GM19193 (cell line): ENCODE results near the gene CPD.

ENCODE experiments used
- POLR2A ChIP-seq: IDR thresholded peaks from 4 replicates; pipeline ENCODE4 v1.6.1; 2011; ENCODE audit not compliant: insufficient read depth, insufficient read length; ENCODE audit errors: extremely low read depth

The CPD gene

DNA sequence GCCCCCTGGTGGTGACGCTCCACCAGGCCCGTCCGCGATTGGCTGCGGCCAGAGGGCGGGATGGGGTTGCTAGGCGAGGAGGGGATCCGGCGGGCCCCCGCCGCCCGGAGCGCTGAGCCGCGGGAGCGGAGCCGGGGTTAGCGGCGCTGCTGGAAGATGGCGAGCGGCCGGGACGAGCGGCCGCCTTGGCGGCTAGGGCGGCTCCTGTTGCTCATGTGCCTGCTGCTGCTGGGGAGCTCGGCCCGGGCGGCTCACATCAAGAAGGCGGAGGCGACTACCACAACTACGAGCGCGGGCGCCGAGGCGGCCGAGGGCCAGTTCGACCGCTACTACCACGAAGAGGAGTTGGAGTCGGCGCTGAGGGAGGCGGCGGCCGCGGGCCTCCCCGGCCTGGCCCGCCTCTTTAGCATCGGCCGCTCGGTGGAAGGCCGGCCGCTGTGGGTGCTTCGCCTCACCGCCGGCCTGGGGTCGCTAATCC, at the start of gene CPD:
Gene CPD (plus strand): TSS at position 103 of the 478 bp plus-strand sequence. CDS start 54 bp downstream, at position 157.
- TF ChIP-seq POLR2A: peak; percentile 82

GRCh38 chr17:30332057-30332542, 46.6 kb upstream of the CPD start:
- no peak for TF ChIP-seq POLR2A

- no peak for TF ChIP-seq POLR2A
Observed at GRCh38 chr17:30333503-30334360, 45.0 kb upstream of the CPD start, which contains the start of gene TMIGD1. Gene TMIGD1 (minus strand): TSS chr17:30334057. CDS start chr17:30332133, 1,924 bp downstream.

DNA sequence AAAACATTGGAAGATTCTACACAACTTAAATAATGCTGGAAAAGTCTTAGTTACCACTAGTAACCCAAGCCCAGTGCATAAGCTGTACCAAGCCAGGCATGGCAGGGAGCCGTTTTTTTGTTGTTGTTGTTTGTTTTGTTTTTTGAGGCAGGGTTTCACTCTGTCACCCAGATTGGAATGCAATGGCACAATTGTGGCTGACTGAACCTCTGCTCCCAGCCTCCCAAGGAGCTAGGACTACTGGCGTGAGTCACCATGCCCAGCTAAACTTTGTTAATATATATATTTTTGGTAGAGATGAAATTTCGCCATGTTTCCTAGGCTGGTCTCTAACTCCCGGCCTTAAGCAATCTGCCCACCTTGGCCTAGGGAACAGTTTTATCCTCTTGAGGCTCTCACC, 44.3 kb upstream of the CPD start:
- TF ChIP-seq POLR2A: no peak

DNA sequence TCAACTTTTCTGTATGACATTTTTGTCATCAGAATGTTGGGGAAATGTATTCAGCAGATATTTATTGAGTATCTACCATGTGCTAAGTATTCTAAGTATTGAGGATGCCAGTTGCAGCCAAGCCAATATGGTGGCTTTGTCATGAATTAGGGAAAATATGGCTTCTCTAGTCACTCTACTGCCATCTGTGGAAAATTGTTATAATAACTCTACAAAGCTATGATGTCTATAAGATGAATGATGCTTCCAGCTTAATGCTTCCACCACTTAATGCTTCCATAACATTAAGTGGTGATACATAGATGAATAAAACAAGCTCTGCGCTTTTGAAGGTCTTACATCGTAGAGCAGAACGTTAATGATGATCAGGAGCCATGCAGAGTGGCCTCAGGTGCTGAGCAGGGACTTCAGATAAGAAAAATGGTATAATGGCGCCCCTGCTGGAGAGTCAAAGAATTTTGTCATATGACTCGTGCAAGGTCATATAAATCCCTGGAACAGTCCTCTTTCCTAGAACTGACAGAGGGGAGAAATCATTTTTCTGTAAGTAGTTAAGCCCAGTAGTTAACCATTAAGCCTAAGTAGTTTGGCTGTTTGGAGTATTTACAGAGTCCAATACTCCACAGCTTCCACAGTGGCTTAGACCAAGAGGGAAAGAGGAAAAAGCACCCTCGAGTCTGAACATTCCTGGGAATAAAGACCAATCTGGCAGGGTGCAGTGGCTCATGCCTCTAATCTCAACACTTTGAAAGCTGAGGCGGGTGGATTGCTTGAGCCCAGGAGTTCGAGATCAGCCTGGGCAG, 42.2 kb upstream of the CPD start:
- no peak for TF ChIP-seq POLR2A

DNA sequence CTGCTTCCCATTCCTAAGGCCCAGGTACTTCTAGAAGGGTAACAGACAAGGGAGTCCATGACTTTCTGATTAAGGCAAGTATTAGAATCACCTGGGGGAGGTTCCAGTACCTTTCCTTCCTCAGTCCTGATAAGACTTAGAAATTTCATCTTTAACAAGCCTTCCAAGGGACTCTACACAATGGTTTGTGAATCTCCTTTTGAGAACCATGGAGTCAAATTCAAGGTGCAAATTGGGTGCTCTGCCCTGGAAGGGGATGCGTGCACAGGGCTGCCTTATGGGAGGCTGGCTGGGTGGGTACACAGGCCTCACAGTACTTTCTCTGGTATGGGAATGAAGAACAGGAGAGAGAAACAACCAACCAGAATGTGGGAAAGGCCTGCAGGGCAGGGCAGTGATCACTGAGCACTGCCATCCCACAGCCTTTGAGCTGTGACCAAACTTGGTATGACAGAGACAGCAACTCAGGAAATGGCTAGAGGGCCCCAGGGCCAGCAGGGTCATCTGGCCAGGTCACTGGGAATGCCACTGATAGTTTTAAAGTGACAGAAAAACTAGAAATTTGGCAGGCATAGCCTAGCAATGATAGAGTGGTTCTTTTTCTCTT, 41.2 kb upstream of the CPD start:
- no peak for TF ChIP-seq POLR2A

DNA sequence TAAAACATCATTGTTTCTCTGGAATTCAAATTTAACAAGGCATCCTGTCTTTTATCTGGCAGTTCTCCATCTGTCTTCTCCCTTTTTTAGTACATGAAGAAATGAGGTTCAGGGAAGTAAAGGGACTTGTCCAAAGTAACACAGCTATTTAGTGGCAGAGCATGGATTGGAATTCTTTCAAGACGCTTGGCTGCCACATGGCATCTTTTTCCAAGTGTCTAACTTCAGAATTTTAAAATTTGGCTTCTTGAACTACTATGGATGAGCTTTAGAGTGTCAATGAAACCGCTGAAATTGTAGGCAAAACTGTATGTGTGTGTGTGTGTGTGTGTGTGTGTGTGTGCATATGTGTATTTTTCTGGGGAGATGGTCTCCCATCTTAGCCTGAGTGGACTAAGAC, 39.6 kb upstream of the CPD start:
- TF ChIP-seq POLR2A: no peak

DNA sequence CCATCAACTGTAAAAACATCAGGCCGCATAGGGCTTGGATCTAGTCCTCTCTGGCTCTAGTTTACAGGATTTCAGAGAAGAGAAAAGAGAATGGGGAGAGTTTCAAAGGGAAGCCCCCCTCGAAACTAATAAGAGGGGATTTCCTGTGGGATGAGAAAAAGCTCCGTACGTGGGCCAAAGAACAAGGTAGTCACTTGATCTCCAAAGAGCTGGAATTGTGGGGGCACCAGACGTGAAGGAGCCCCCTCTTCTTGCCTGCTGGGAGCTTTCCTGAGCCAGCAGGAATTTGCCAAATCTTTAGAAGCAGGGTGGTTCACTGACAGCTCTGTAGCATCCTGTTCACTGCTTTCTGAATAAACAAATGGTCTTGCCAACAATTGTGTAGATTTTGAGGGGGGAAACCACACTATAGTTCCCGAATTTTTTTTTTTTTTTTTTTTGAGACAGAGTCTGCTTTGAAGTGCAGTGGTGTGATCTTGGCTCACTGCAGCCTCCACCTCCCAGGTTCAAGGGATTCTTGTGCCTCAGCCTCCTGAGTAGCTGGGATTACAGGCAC, 37.8 kb upstream of the CPD start:
- no peak for TF ChIP-seq POLR2A

- TF ChIP-seq POLR2A: no peak
Observed at GRCh38 chr17:30341703-30342249, 37.0 kb upstream of the CPD start.

GRCh38 chr17:30343796-30344195, 34.9 kb upstream of the CPD start:
- no peak for TF ChIP-seq POLR2A

DNA sequence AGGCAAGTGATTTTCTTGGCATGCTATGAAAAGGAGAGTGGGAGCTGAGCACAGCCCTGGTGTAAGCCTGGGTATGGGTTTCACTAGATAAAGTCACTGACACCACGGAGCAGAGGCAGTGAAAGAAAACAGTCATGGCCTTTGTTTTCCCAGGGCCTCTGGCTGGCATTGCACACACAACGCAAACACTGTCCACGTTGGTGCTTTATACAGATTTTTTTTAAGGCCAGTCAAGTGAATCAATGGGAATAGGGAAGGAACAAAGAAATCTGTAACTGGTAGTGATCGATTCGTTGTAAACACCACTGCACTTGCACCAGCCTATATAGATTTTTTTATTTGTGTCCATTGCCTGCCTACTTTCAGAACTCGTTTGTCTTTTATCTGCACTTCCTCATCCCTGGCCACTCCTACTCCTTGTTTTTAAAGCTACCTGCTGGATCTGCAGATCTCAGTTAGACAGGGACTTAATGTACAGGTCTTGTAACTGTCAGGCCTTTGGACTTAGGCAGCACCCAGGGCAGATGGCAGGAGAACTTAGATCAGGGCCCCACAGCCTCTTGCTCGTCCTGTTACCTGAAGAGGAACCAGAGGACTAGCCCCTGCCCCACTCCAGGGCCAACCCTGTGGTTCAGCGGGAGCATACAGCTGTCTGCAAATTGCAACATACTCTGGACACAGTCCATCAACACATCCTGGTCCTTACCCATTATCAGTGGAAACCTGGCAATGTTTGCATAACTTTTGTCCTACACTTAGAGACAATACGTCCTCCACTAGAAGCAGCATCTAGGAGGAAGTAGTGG, 34.2 kb upstream of the CPD start:
- no peak for TF ChIP-seq POLR2A

DNA sequence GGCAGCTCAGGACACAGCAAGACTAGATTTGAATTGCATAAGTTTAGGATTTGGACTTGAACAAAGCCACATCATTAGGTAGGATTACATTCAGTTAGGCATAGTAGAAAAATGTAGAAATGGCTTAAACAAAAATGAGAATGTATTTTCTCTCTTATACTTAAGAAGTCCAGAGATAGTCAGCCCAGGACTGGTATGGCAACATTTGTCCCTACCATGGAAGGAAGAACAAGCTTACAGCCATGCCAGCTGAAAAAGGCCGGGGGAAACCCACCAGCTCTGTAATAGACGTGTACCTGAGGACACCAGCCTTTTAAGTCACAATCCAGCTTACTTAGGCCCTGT, 33.7 kb upstream of the CPD start:
- no peak for TF ChIP-seq POLR2A

DNA sequence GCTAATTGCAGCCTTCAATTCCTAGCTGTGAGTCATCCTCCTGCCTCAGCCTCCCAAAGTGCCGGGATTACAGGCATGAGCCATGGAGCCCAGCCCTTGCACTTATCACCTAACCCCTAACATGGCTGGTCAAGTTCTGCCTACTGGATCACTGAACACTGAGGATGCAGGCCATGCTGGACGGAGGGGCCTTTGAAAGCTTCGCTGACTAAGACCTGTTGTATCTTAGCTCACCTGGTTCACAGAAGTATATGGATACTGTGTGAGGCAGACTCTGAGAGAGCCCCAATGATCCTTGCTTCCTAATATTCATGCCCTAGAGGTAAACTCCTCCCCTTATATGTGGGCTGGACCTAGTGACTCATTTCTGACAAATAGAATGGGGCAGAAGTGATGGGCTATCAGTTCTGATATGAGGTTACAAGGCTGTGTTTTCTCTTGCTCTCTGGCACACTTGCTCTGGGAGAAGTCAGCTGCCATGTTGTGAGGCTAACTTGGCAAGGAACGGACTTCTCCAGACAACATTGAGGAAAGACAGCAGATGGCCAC, 33.1 kb upstream of the CPD start:
- no peak for TF ChIP-seq POLR2A
